ENCODE measurements around the gene CAPZB. TPM values are rescaled to one million over a fixed set of nuclear protein-coding genes. Genes with fewer than 3 reads are reported as not detected.

The CAPZB gene
- total RNA-seq, 4 donors from 2014 or later = 84.2 to 119 (median 102) TPM

- TF ChIP-seq CTCF (IDR thresholded peaks at IDR 0.05; ENCODE audit: low read depth) = no peak
Observed at GRCh38 chr1:19370453-19371170, 114.7 kb downstream of the CAPZB start.

GRCh38 chr1:19369396-19370090, 115.8 kb downstream of the CAPZB start:
- TF ChIP-seq CTCF (IDR thresholded peaks at IDR 0.05; ENCODE audit: low read depth) = no peak

GRCh38 chr1:19368964-19369363, 116.4 kb downstream of the CAPZB start:
- TF ChIP-seq CTCF (IDR thresholded peaks at IDR 0.05; ENCODE audit: low read depth) = no peak

- no peak for TF ChIP-seq CTCF (IDR thresholded peaks at IDR 0.05; ENCODE audit: low read depth)
Observed at GRCh38 chr1:19368050-19368449, 117.3 kb downstream of the CAPZB start.

GRCh38 chr1:19367584-19368041, 117.7 kb downstream of the CAPZB start:
- TF ChIP-seq CTCF (IDR thresholded peaks at IDR 0.05; ENCODE audit: low read depth) = no peak

GRCh38 chr1:19366599-19367536, 118.5 kb downstream of the CAPZB start:
- no peak for TF ChIP-seq CTCF (IDR thresholded peaks at IDR 0.05; ENCODE audit: low read depth)

Data from subcutaneous adipose tissue (tissue), 4 donors.